GM12872 (cell line): Measurements from ENCODE around the gene GPR158.

ENCODE experiments used
- TF ChIP-seq, protein P1 (sequence below): IDR thresholded peaks from 3 replicates; pipeline ENCODE4 v1.5.1; 2011; ENCODE audit warnings: low read depth, mild to moderate bottlenecking, low read length, moderate library complexity; ENCODE audit not compliant: insufficient read depth

GPR158 gene

DNA sequence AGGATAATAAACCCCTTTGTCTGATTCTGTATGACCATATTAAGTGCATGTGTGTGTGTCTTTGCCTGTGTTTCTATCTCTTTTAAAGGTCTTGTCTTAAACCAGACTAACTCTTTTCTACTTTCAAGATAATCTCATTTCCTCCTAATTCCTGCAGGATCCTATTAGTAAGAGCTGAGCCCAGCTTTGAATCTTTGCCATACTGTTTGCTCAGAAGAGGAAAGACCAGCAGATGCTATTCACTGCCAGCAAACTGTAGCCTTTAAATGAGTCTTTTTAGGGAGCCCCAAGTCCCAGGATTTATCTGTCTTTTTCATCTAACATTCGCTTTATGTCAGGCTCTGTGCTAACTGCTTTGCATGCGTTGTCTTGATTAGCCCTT, 2.9 kb downstream of the GPR158 start:
- TF ChIP-seq, protein P1, sequence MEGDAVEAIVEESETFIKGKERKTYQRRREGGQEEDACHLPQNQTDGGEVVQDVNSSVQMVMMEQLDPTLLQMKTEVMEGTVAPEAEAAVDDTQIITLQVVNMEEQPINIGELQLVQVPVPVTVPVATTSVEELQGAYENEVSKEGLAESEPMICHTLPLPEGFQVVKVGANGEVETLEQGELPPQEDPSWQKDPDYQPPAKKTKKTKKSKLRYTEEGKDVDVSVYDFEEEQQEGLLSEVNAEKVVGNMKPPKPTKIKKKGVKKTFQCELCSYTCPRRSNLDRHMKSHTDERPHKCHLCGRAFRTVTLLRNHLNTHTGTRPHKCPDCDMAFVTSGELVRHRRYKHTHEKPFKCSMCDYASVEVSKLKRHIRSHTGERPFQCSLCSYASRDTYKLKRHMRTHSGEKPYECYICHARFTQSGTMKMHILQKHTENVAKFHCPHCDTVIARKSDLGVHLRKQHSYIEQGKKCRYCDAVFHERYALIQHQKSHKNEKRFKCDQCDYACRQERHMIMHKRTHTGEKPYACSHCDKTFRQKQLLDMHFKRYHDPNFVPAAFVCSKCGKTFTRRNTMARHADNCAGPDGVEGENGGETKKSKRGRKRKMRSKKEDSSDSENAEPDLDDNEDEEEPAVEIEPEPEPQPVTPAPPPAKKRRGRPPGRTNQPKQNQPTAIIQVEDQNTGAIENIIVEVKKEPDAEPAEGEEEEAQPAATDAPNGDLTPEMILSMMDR: no peak

DNA sequence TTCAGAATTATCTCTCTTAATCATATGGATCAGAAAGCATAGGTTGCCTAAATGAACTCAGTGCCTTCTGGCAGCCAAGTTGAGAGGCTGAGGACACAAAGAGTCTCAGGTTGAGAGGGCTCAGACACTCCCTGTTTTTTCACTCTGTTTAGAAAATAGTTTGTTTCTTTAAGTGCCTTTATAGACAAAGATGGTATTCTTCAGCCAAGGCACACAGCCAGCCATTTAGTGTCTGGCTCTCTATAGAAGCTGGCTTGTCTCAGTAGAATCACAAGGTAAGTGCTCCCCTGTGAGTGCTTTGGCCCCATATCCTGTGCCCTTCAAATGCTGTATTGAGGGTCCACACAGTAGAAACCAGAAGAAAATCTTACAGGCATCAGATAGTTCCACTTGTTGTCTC, 3.6 kb downstream of the GPR158 start:
- TF ChIP-seq, protein P1: no peak

- TF ChIP-seq, protein P1: no peak
Observed at GRCh38 chr10:25180801-25181200, 6.0 kb downstream of the GPR158 start.

DNA sequence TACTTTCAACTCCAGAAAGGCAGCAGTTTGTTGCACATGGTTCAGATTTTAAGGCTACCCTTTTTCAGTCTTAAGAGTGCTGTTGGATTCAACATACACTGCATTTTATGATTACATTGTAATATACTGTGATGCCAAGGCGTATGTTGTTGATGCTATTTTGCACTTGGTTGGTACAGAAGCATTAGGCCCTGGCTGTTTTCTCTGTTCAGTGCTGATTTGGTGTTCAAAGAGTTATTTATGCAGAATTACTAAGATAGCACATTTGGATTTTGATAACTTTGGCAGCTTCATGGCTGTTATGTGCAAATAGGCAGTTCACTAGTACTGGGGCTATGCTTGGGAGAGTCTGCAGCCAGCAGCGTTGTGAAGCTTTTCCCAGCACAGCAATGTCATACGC, 7.8 kb downstream of the GPR158 start:
- TF ChIP-seq, protein P1: no peak

DNA sequence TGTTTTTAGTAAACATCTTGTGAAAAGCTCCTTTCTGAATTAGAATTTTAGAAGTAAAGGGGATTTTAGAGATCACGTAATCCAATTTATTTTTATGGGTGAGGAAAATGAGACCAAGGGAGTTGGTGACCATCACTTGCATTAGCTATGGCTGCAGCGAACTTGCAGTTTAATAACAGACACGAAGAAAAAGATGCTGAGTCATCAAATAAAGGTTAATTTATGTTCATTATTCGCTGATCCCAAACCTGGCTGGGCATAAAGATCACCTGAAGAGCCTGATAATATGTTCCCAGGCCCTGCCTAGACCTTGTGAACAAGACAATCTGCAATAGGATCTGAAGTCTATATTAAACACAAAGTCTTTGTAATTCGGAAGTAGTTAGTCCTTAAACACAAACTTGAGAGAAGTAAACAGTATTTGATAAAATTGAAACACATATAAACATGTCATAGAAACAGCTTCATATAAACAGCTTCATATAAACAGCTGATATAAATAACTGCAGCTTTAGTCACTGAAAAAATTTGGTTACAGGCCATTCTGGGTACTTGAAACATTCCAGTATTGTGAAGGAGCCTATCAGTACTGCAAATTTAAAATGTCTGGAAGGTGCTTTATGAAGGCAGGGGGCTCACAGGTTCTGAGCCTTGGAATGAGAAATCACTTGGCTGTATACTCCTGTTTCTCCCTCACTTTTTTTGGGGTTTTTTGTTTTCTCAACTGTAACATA, 16.5 kb downstream of the GPR158 start:
- TF ChIP-seq, protein P1: no peak

- TF ChIP-seq, protein P1: no peak
Observed at GRCh38 chr10:25198151-25198550, 23.4 kb downstream of the GPR158 start.

- TF ChIP-seq, protein P1: no peak
Observed at GRCh38 chr10:25206693-25207414, 32.1 kb downstream of the GPR158 start.
